Camera-type eye (tissue), 1 donor: ENCODE measurements around the gene PRICKLE3. TPM values are rescaled to one million over a fixed set of nuclear protein-coding genes. Genes with fewer than 3 reads are reported as not detected.

Experiments
- total RNA-seq: library from RNA; depleted of rRNA; stranded (reverse); fragments of >200 nt; gene quantifications from one replicate; pipeline ENCODE4 v1.2.3, GENCODE V29; 2014

The PRICKLE3 gene
- 6.6 TPM for total RNA-seq

GRCh38 chrX:49186125-49187027 is at the start of gene PRICKLE3:
PRICKLE3 (minus strand) TSS chrX:49186373; CDS start chrX:49186297, 76 bp downstream.

GRCh38 chrX:49233176-49233575 is 47.0 kb upstream of the PRICKLE3 start, which contains the start of gene CACNA1F:
CACNA1F (minus strand) TSS chrX:49233340; CDS start chrX:49233309, 31 bp downstream.

GRCh38 chrX:49199906-49200771 is 14.0 kb upstream of the PRICKLE3 start, which contains the start of gene SYP:
SYP (minus strand) TSS chrX:49200193; CDS start chrX:49200186, 7 bp downstream.

GRCh38 chrX:49171752-49172279 is 14.4 kb downstream of the PRICKLE3 start, which contains the start of gene PLP2:
PLP2 (plus strand) TSS chrX:49171898; CDS start chrX:49172001, 103 bp downstream.

GRCh38 chrX:49162620-49163019 is 23.6 kb downstream of the PRICKLE3 start, which contains the start of gene MAGIX:
MAGIX (plus strand) TSS chrX:49162758; CDS start chrX:49162890, 132 bp downstream.

Other genes starting within 250 kb of the PRICKLE3 start
- 35.0 TPM for gene OTUD5, start 228.8 kb downstream of the PRICKLE3 start, total RNA-seq
- 3.6 TPM for gene KCND1, start 214.5 kb downstream of the PRICKLE3 start, total RNA-seq
- gene GRIPAP1, start 184.1 kb downstream of the PRICKLE3 start, total RNA-seq, result 46.4 TPM
- gene TFE3, start 143.0 kb downstream of the PRICKLE3 start, total RNA-seq, result 26.9 TPM
- gene CCDC120, start 127.4 kb downstream of the PRICKLE3 start, total RNA-seq, result 5.6 TPM
- gene PRAF2, start 112.4 kb downstream of the PRICKLE3 start, total RNA-seq, result 8.6 TPM
- 41.8 TPM for gene WDR45, start 106.5 kb downstream of the PRICKLE3 start, total RNA-seq
- gene GPKOW, start 62.6 kb downstream of the PRICKLE3 start, total RNA-seq, result 26.9 TPM
- gene MAGIX, start 23.6 kb downstream of the PRICKLE3 start, total RNA-seq, result 6.5 TPM
- 3.4 TPM for gene PLP2, start 14.5 kb downstream of the PRICKLE3 start, total RNA-seq
- 152 TPM for gene SYP, start 13.8 kb upstream of the PRICKLE3 start, total RNA-seq
- 27.9 TPM for gene CACNA1F, start 47.0 kb upstream of the PRICKLE3 start, total RNA-seq
- gene CCDC22, start 49.1 kb upstream of the PRICKLE3 start, total RNA-seq, result 11.6 TPM
- gene FOXP3, start 78.3 kb upstream of the PRICKLE3 start, total RNA-seq, result not detected
- 9.8 TPM for gene PPP1R3F, start 83.4 kb upstream of the PRICKLE3 start, total RNA-seq
- not detected for gene GAGE10, start 117.3 kb upstream of the PRICKLE3 start, total RNA-seq
- not detected for gene GAGE12J, start 135.7 kb upstream of the PRICKLE3 start, total RNA-seq
- gene GAGE13, start 145.2 kb upstream of the PRICKLE3 start, total RNA-seq, result not detected